Panc1 (cell line): ENCODE measurements around the gene DRGX.

Source experiments
- POLR2AphosphoS5 ChIP-seq: IDR thresholded peaks from 2 replicates; pipeline ENCODE4 v1.6.1; 2012; ENCODE audit warnings: mild to moderate bottlenecking, low read depth, low read length, moderate library complexity
- TF ChIP-seq, protein P1 (sequence below), 2 experiments: IDR thresholded peaks; 2 replicates each; pipeline ENCODE4 v1.6.1; 2011 to 2012; ENCODE audit warnings: low read depth in 2 of 2, control low read depth in 1 of 2, low read length in 1 of 2, mild to moderate bottlenecking in 1 of 2, moderate library complexity in 1 of 2; ENCODE audit not compliant: insufficient read depth in 1 of 2
- TF ChIP-seq, protein P2 (sequence below): fragments of 450-650 bp; IDR thresholded peaks from 2 replicates; pipeline ENCODE4 v1.5.1; 2017; ENCODE audit warnings: mild to moderate bottlenecking

GRCh38 chr10:49350846-49351532 is 44.9 kb downstream of the DRGX start:
- TF ChIP-seq, protein P1, sequence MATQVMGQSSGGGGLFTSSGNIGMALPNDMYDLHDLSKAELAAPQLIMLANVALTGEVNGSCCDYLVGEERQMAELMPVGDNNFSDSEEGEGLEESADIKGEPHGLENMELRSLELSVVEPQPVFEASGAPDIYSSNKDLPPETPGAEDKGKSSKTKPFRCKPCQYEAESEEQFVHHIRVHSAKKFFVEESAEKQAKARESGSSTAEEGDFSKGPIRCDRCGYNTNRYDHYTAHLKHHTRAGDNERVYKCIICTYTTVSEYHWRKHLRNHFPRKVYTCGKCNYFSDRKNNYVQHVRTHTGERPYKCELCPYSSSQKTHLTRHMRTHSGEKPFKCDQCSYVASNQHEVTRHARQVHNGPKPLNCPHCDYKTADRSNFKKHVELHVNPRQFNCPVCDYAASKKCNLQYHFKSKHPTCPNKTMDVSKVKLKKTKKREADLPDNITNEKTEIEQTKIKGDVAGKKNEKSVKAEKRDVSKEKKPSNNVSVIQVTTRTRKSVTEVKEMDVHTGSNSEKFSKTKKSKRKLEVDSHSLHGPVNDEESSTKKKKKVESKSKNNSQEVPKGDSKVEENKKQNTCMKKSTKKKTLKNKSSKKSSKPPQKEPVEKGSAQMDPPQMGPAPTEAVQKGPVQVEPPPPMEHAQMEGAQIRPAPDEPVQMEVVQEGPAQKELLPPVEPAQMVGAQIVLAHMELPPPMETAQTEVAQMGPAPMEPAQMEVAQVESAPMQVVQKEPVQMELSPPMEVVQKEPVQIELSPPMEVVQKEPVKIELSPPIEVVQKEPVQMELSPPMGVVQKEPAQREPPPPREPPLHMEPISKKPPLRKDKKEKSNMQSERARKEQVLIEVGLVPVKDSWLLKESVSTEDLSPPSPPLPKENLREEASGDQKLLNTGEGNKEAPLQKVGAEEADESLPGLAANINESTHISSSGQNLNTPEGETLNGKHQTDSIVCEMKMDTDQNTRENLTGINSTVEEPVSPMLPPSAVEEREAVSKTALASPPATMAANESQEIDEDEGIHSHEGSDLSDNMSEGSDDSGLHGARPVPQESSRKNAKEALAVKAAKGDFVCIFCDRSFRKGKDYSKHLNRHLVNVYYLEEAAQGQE (IDR thresholded peaks at IDR 0.05; ENCODE audit: insufficient read depth in 1 of 2, low read depth in 2 of 2, low read length in 1 of 2) = no peak
- TF ChIP-seq, protein P2, sequence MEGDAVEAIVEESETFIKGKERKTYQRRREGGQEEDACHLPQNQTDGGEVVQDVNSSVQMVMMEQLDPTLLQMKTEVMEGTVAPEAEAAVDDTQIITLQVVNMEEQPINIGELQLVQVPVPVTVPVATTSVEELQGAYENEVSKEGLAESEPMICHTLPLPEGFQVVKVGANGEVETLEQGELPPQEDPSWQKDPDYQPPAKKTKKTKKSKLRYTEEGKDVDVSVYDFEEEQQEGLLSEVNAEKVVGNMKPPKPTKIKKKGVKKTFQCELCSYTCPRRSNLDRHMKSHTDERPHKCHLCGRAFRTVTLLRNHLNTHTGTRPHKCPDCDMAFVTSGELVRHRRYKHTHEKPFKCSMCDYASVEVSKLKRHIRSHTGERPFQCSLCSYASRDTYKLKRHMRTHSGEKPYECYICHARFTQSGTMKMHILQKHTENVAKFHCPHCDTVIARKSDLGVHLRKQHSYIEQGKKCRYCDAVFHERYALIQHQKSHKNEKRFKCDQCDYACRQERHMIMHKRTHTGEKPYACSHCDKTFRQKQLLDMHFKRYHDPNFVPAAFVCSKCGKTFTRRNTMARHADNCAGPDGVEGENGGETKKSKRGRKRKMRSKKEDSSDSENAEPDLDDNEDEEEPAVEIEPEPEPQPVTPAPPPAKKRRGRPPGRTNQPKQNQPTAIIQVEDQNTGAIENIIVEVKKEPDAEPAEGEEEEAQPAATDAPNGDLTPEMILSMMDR = no peak
- no peak for TF ChIP-seq POLR2AphosphoS5
